WTC11 (cell line): Measurements from ENCODE around the gene SLC10A3. TPM values are rescaled to one million over a fixed set of nuclear protein-coding genes. Genes with fewer than 3 reads are reported as not detected.

Source experiments
- ATAC-seq: fragments of 200-7000 bp; cut with Tn5 transposase; 2 replicates; pipeline ENCODE4 v1.10.0; 2021; ENCODE audit warnings: mild to moderate bottlenecking, moderate library complexity
- CTCF ChIA-PET: fragments of 300-600 bp; sonication (Branson Sonifier 250); formaldehyde crosslinking; loops from one replicate; lab custom pipeline; 2021; ENCODE audit warnings: antibody characterized with exemption; lab: Charles Lee
- POLR2A ChIA-PET: fragments of 350-600 bp; sonication (Branson Sonifier 250); formaldehyde crosslinking; loops from one replicate; lab custom pipeline; 2021; ENCODE audit warnings: antibody characterized with exemption; lab: Charles Lee
- DNase-seq: peaks from one replicate; pipeline ENCODE4 v3.0.0; 2021; ENCODE audit warnings: low spot score
- H3K27ac Mint-ChIP-seq: 2 replicates; pipeline ENCODE4 v1.8.0; 2021; ENCODE audit warnings: mixed read lengths
- H3K27me3 Mint-ChIP-seq: 2 replicates; pipeline ENCODE4 v1.8.0; 2021; ENCODE audit warnings: low read depth, mild to moderate bottlenecking, moderate library complexity, mixed read lengths
- H3K36me3 Mint-ChIP-seq: 2 replicates; pipeline ENCODE4 v1.8.0; 2021; ENCODE audit warnings: mixed read lengths
- H3K4me1 Mint-ChIP-seq: 2 replicates; pipeline ENCODE4 v1.8.0; 2022; ENCODE audit warnings: mixed read lengths
- H3K4me3 Mint-ChIP-seq: 2 replicates; pipeline ENCODE4 v1.8.0; 2021; ENCODE audit warnings: mild to moderate bottlenecking, moderate library complexity, mixed read lengths
- H3K9me3 Mint-ChIP-seq: 2 replicates; pipeline ENCODE4 v1.8.0; 2021; ENCODE audit warnings: mixed read lengths
- FOXK1 ChIP-seq: sonication (generic); formaldehyde crosslinking; IDR thresholded peaks from 2 replicates; pipeline ENCODE4 v1.8.0; 2022; ENCODE audit warnings: mild to moderate bottlenecking, moderate library complexity, missing genetic modification reagents
- FOXP1 ChIP-seq: sonication (generic); formaldehyde crosslinking; IDR thresholded peaks from 2 replicates; pipeline ENCODE4 v1.8.0; 2022; ENCODE audit warnings: missing genetic modification reagents, mild to moderate bottlenecking, moderate library complexity, borderline replicate concordance
- GABPB1 ChIP-seq: sonication (generic); formaldehyde crosslinking; IDR thresholded peaks from 2 replicates; pipeline ENCODE4 v1.8.1; 2023; ENCODE audit warnings: mild to moderate bottlenecking, missing genetic modification reagents
- HMGXB4 ChIP-seq: sonication (generic); formaldehyde crosslinking; IDR thresholded peaks from 2 replicates; pipeline ENCODE4 v1.8.1; 2023; ENCODE audit warnings: mild to moderate bottlenecking, moderate library complexity, missing genetic modification reagents
- SOX15 ChIP-seq: fragments of 250-450 bp; sonication (Bioruptor Pico); IDR thresholded peaks from 2 replicates; pipeline ENCODE4 v1.9.0; 2021; ENCODE audit warnings: mild to moderate bottlenecking
- SP1 ChIP-seq: sonication (generic); formaldehyde crosslinking; conservative IDR thresholded peaks from 2 replicates; pipeline ENCODE4 v1.8.1; 2022; ENCODE audit warnings: missing genetic modification reagents
- total RNA-seq: library from RNA; stranded (reverse); gene quantifications from 3 replicates; pipeline ENCODE4 v1.2.3, GENCODE V29; 2021
- TF ChIP-seq, protein P1 (sequence below): sonication (generic); formaldehyde crosslinking; IDR thresholded peaks from 2 replicates; pipeline ENCODE4 v1.8.1; 2023; ENCODE audit warnings: mild to moderate bottlenecking, missing genetic modification reagents, moderate library complexity
- TF ChIP-seq, protein P2 (sequence below): sonication (generic); formaldehyde crosslinking; IDR thresholded peaks from 2 replicates; pipeline ENCODE4 v1.8.0; 2022; ENCODE audit warnings: mild to moderate bottlenecking, missing genetic modification reagents
- TF ChIP-seq, protein P3 (sequence below): sonication (generic); formaldehyde crosslinking; IDR thresholded peaks from 2 replicates; pipeline ENCODE4 v1.8.0; 2022; ENCODE audit warnings: mild to moderate bottlenecking, missing genetic modification reagents
- TF ChIP-seq, protein P4 (sequence below): fragments of 250-450 bp; sonication (Bioruptor Pico); conservative IDR thresholded peaks from 2 replicates; pipeline ENCODE4 v1.9.0; 2021; ENCODE audit warnings: mild to moderate bottlenecking

SLC10A3 gene
- total RNA-seq, 1 experiment from 2014 or later: 9.8 TPM

- H3K27ac Mint-ChIP-seq: peak overlapping the region; percentile 84
- H3K36me3 Mint-ChIP-seq: no peaks in the 10 kb centered on the region
- H3K9me3 Mint-ChIP-seq: no peaks in the 10 kb centered on the region
- ChIA-PET CTCF (interaction anchor here (0.8 to 2.1 kb wide), 2 partner anchors 10 to 144 kb away, joined by 3 to 12 read pairs; no protein-coding TSS in a partner anchor), POLR2A (interaction anchor here (1.1 to 2.5 kb wide), 4 partner anchors 10 to 31 kb away, joined by 3 to 13 read pairs (median 8); partner anchors contain the start of genes G6PD, IKBKG, SLC10A3 and UBL4A)
- DNase-seq (peak; percentile 27), ATAC-seq (peak; percentile 6)
- peaks cover 14% of the 10 kb centered on the region for H3K4me1 Mint-ChIP-seq
- H3K27me3 Mint-ChIP-seq: peaks cover 29% of the 10 kb centered on the region
- no peak for TF ChIP-seq FOXP1 (CRISPR knock-in tag)
- no peak for TF ChIP-seq HMGXB4 (CRISPR knock-in tag)
- TF ChIP-seq, protein P1, sequence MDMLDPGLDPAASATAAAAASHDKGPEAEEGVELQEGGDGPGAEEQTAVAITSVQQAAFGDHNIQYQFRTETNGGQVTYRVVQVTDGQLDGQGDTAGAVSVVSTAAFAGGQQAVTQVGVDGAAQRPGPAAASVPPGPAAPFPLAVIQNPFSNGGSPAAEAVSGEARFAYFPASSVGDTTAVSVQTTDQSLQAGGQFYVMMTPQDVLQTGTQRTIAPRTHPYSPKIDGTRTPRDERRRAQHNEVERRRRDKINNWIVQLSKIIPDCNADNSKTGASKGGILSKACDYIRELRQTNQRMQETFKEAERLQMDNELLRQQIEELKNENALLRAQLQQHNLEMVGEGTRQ (CRISPR knock-in tag): 0 out of 2 replicates have a peak, but pooled peaks have one; percentile 3
- H3K4me3 Mint-ChIP-seq: peak overlapping the region; percentile 74
These were observed 26.8 kb upstream of the SLC10A3 start for GRCh38 chrX:154517101-154517781.

- peak overlapping the region; percentile 97 for H3K27ac Mint-ChIP-seq
- H3K4me1 Mint-ChIP-seq: peaks cover 14% of the 10 kb centered on the region
- ChIA-PET POLR2A (interaction anchor here (0.5 to 2.5 kb wide), 4 partner anchors 11 to 793 kb away, joined by 5 to 13 read pairs (median 8); partner anchors contain the start of genes BCAP31, SLC10A3 and UBL4A), CTCF (interaction anchor here (0.8 to 2.1 kb wide), 2 partner anchors 11 to 143 kb away, joined by 3 to 12 read pairs; no protein-coding TSS in a partner anchor)
- 0 out of 2 replicates have a peak, but pooled peaks have one; percentile 16 for TF ChIP-seq FOXK1 (CRISPR knock-in tag)
- TF ChIP-seq, protein P1 (CRISPR knock-in tag): peak; percentile 67
- TF ChIP-seq GABPB1 (CRISPR knock-in tag): no peak
- TF ChIP-seq SOX15 (CRISPR knock-in tag): no peak
- TF ChIP-seq, protein P2, sequence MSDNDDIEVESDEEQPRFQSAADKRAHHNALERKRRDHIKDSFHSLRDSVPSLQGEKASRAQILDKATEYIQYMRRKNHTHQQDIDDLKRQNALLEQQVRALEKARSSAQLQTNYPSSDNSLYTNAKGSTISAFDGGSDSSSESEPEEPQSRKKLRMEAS: no peak
- TF ChIP-seq, protein P3, sequence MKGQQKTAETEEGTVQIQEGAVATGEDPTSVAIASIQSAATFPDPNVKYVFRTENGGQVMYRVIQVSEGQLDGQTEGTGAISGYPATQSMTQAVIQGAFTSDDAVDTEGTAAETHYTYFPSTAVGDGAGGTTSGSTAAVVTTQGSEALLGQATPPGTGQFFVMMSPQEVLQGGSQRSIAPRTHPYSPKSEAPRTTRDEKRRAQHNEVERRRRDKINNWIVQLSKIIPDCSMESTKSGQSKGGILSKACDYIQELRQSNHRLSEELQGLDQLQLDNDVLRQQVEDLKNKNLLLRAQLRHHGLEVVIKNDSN (CRISPR knock-in tag): peak; percentile 43
- H3K4me3 Mint-ChIP-seq: peak overlapping the region; percentile 74
- H3K27me3 Mint-ChIP-seq: peaks cover 23% of the 10 kb centered on the region
- no peaks in the 10 kb centered on the region for H3K36me3 Mint-ChIP-seq
- H3K9me3 Mint-ChIP-seq: no peaks in the 10 kb centered on the region
- DNase-seq: no peak
- ATAC-seq: peak; percentile 32
These were observed 26.2 kb upstream of the SLC10A3 start for GRCh38 chrX:154516656-154517100.

DNA sequence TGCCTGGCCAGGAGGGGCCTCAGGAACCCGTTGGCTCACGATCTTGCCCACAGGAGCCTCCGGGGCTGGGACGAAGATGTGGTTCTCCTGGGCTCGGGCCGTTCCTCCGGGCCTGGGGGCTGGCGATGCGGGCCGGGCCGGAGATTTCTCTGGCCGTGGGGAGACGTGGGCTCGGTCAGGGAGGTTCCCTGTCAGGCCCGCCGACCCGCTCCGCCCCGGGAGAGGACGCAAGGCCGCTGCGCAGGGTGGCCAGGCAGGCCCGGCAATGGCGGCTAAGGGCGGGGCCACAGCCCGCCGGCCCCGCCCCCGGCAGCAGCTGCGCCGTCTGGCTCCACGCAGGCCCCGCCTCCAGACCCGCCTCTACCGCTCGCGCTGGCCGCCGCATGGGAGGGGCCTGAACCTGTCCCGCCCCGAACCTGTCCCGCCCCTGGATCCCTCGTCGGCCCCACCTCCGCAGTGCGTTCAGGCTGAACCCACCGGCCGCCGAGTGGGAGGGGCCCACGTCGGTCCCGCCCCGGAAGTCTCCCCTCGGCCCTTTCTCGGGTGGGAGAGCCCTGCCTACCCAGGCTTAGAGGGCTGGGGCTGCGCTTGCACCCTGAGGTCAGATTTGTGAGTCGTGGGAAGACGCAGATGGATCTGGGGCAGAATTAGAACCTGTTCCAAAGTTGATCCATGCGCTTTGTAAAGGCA lies 25.7 kb upstream of the SLC10A3 start, which contains the start of gene FAM3A:
Gene FAM3A, minus strand, starts transcription at position 267 of the 690 bp plus-strand sequence. CDS start 460 bp downstream, outside the sequence.
- TF ChIP-seq, protein P4, sequence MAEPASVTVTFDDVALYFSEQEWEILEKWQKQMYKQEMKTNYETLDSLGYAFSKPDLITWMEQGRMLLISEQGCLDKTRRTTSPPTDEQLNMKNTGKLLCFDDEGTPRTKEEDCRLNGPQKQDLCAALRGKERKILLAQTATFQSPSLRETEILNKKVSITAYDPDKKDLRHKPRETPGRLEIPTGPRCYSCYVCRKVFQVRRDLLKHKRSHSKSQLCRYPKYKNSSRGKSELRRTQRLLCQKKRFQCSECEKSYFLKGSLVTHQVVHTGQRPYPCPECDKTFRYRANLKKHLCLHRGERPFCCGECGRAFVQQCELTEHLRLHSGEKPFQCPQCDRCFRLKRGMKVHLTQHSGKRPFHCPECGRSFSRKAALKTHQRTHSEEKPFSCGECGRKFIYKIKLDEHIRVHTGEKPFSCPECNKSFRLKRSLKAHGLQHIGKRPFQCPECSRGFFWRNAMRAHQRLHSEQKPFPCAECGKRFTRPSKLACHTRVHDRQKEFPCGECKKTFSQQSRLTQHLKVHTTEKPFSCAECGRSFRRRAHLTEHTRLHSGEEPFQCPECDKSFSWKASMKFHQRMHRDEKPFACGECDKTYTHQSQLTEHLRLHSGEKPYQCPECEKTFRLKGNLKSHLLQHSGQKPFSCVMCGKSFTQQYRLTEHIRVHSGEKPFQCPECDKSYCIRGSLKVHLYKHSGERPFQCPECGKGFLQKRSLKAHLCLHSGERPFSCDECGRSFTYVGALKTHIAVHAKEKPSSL (CRISPR knock-in tag): no peak
- TF ChIP-seq SP1 (CRISPR knock-in tag): peak; percentile 57; the same call in 1 of the 2 replicates
- Mint-ChIP-seq H3K27me3 (peaks cover 17% of the 10 kb centered on the region), H3K27ac (peak within 1 kb of the TSS; percentile 97), H3K36me3 (0 out of 2 replicates have a peak, but pooled peaks cover under 1% of the 10 kb centered on the region), H3K9me3 (no peaks in the 10 kb centered on the region), H3K4me3 (peak within 1 kb of the TSS; percentile 74), H3K4me1 (peaks cover 14% of the 10 kb centered on the region)
- ATAC-seq: peak; percentile 96
- peak; percentile 92 for DNase-seq
- ChIA-PET POLR2A (interaction anchor here (0.5 to 2.5 kb wide), 4 partner anchors 11 to 792 kb away, joined by 5 to 13 read pairs (median 8); partner anchors contain the start of genes BCAP31, SLC10A3 and UBL4A), CTCF (interaction anchor here (1.6 to 2.1 kb wide), 2 partner anchors 11 kb away, joined by 3 to 12 read pairs; no protein-coding TSS in a partner anchor)
